Liver (tissue), 9 donors: ENCODE measurements around the gene DOCK1. TPM values are rescaled to one million over a fixed set of nuclear protein-coding genes. Genes with fewer than 3 reads are reported as not detected.

ENCODE experiments used
- DNase-seq: peaks from one replicate; pipeline ENCODE4 v3.0.0-alpha.2; 2017; ENCODE audit warnings: low spot score
- H3K27ac ChIP-seq, 2 donors: one replicate each; pipeline ENCODE4 v1.7.0; 2013; ENCODE audit warnings: inconsistent platforms in 2 of 2, low read length in 2 of 2, control low read depth in 1 of 2, low read depth in 1 of 2, mild to moderate bottlenecking in 1 of 2
- H3K27me3 ChIP-seq, 4 donors: one replicate each; pipeline versions ENCODE4 v1.6.1 to v1.7.0; 2013; ENCODE audit warnings: low read length in 3 of 4, inconsistent platforms in 1 of 4, mild to moderate bottlenecking in 1 of 4, moderate library complexity in 1 of 4; ENCODE audit not compliant: control insufficient read depth in 4 of 4, insufficient read depth in 4 of 4
- H3K36me3 ChIP-seq, 4 donors: one replicate each; pipeline versions ENCODE4 v1.6.1 to v1.7.0; 2013; ENCODE audit warnings: low read length in 3 of 4, mild to moderate bottlenecking in 3 of 4, low read depth in 1 of 4, moderate library complexity in 1 of 4; ENCODE audit not compliant: control insufficient read depth in 4 of 4, insufficient read depth in 3 of 4
- H3K4me1 ChIP-seq, 4 donors: one replicate each; pipeline versions ENCODE4 v1.6.1 to v1.7.0; 2013; ENCODE audit warnings: low read length in 3 of 4, mild to moderate bottlenecking in 3 of 4, moderate library complexity in 1 of 4; ENCODE audit not compliant: control insufficient read depth in 4 of 4, insufficient read depth in 4 of 4
- H3K4me3 ChIP-seq, 3 donors: one replicate each; pipeline versions ENCODE4 v1.6.1 to v1.7.0; 2013; ENCODE audit warnings: low read length in 3 of 3, control low read depth in 1 of 3, low read depth in 1 of 3, mild to moderate bottlenecking in 1 of 3
- H3K9ac ChIP-seq, 2 donors: one replicate each; pipeline ENCODE4 v1.7.0; 2013; ENCODE audit warnings: low read length in 2 of 2, mild to moderate bottlenecking in 2 of 2, moderate library complexity in 2 of 2, control low read depth in 1 of 2, low read depth in 1 of 2
- H3K9me3 ChIP-seq, 4 donors: one replicate each; pipeline versions ENCODE4 v1.6.1 to v1.7.0; 2013; ENCODE audit warnings: low read length in 3 of 4; ENCODE audit not compliant: control insufficient read depth in 4 of 4
- ATF3 ChIP-seq: IDR thresholded peaks from 2 replicates; pipeline ENCODE4 v1.6.1; 2016; ENCODE audit warnings: antibody characterized with exemption
- CTCF ChIP-seq: fragments of 150-350 bp; IDR thresholded peaks from 2 replicates; pipeline ENCODE4 v1.5.1; 2017; ENCODE audit warnings: improper control_type of control experiment, low read depth, low read length; ENCODE audit not compliant: missing input control
- EGR1 ChIP-seq, 2 donors: IDR thresholded peaks; 2 replicates each; pipeline ENCODE4 v1.6.1; 2016 to 2018; ENCODE audit warnings: antibody characterized with exemption in 2 of 2, low read depth in 2 of 2
- FOXA1 ChIP-seq: IDR thresholded peaks from 2 replicates; pipeline ENCODE4 v1.6.1; 2016; ENCODE audit warnings: antibody characterized with exemption
- FOXA2 ChIP-seq: IDR thresholded peaks from 2 replicates; pipeline ENCODE4 v1.6.1; 2016; ENCODE audit warnings: antibody characterized with exemption
- GABPA ChIP-seq, 2 donors: IDR thresholded peaks in 1 of 2; conservative IDR thresholded peaks in 1 of 2; 2 replicates each; pipeline ENCODE4 v1.6.1; 2016; ENCODE audit warnings: antibody characterized with exemption in 2 of 2, mild to moderate bottlenecking in 1 of 2, moderate library complexity in 1 of 2
- HNF4A ChIP-seq, 2 donors: conservative IDR thresholded peaks; 2 replicates each; pipeline ENCODE4 v1.6.1; 2016; ENCODE audit warnings: antibody characterized with exemption in 2 of 2, mild to moderate bottlenecking in 2 of 2
- HNF4G ChIP-seq: IDR thresholded peaks from 2 replicates; pipeline ENCODE4 v1.6.1; 2016; ENCODE audit warnings: antibody characterized with exemption
- JUND ChIP-seq, 2 donors: IDR thresholded peaks; 2 replicates each; pipeline ENCODE4 v1.6.1; 2016; ENCODE audit warnings: antibody characterized with exemption in 2 of 2
- MAX ChIP-seq: IDR thresholded peaks from 2 replicates; pipeline ENCODE4 v1.6.1; 2016; ENCODE audit warnings: antibody characterized with exemption
- NR2F2 ChIP-seq: IDR thresholded peaks from 2 replicates; pipeline ENCODE4 v1.6.1; 2016; ENCODE audit warnings: antibody characterized with exemption
- RAD21 ChIP-seq, 2 donors: IDR thresholded peaks; 2 replicates each; pipeline ENCODE4 v1.6.1; 2016; ENCODE audit warnings: antibody characterized with exemption in 2 of 2, mild to moderate bottlenecking in 2 of 2
- REST ChIP-seq: IDR thresholded peaks from 2 replicates; pipeline ENCODE4 v1.6.1; 2016; ENCODE audit warnings: antibody characterized with exemption, mild to moderate bottlenecking
- RXRA ChIP-seq, 2 donors: IDR thresholded peaks; 2 replicates each; pipeline ENCODE4 v1.6.1; 2017 to 2018; ENCODE audit warnings: antibody characterized with exemption in 2 of 2, mild to moderate bottlenecking in 1 of 2
- SP1 ChIP-seq: IDR thresholded peaks from 2 replicates; pipeline ENCODE4 v1.6.1; 2018; ENCODE audit warnings: antibody characterized with exemption, mild to moderate bottlenecking
- YY1 ChIP-seq: IDR thresholded peaks from 2 replicates; pipeline ENCODE4 v1.6.1; 2016; ENCODE audit warnings: antibody characterized with exemption, mild to moderate bottlenecking
- ZBTB33 ChIP-seq: IDR thresholded peaks from 2 replicates; pipeline ENCODE4 v1.6.1; 2016; ENCODE audit warnings: antibody characterized with exemption
- WGBS: extraction: QIAGEN DNeasy Blood & Tissue Kit; methylation state at CpG from one replicate; pipeline ENCODE4 v1.1.7; 2013; 5-methylcytosine and 5-hydroxymethylcytosine counted together
- polyA plus RNA-seq, 2 donors: library from polyadenylated mRNA; stranded (reverse) in 1 of 2; unstranded in 1 of 2; fragments of 200-250 nt in 1 of 2; fragments of >200 nt in 1 of 2; fragmentation: Nextera tagmentation in 1 of 2; extraction: Ambion mirVana in 1 of 2; gene quantifications; one replicate each; pipeline versions ENCODE4 v1.2.1 to v1.2.3, GENCODE V29; 2013 to 2015
- total RNA-seq, 2 donors: library from RNA; depleted of rRNA; stranded (reverse); fragments of >200 nt; gene quantifications; one replicate each; pipeline ENCODE4 v1.2.3, GENCODE V29; 2014
- donor health status: healthy.
- donor health status: healthy.
- donor health status: healthy.
- donor health status: healthy.
- donor health status: healthy.

DOCK1 gene
- total and polyA plus RNA-seq, 4 donors = 3.8 to 28.8 (median 9.1) TPM

GRCh38 chr10:127197154-127197432 lies 291.9 kb downstream of the DOCK1 start:
- no peak overlapping the region for H3K9ac ChIP-seq
- H3K4me1 ChIP-seq = peaks cover 13 to 19% (median 17%) of the 10 kb centered on the region in 4 donors
- H3K36me3 ChIP-seq = no peaks in the 10 kb centered on the region
- TF ChIP-seq YY1 (no peak), EGR1 (IDR thresholded peaks at IDR 0.05; ENCODE audit: low read depth in 2 of 2) (no peak), SP1 (no peak), HNF4G (no peak), FOXA1 (no peak), RAD21 (IDR thresholded peaks at IDR 0.05) (no peak), MAX (no peak), ATF3 (no peak), GABPA (IDR thresholded peaks at IDR 0.05 in 1 of 2, conservative IDR thresholded peaks at IDR 0.05 in 1 of 2) (no peak), NR2F2 (no peak), RXRA (IDR thresholded peaks at IDR 0.05) (no peak), ZBTB33 (no peak), REST (no peak), HNF4A (conservative IDR thresholded peaks at IDR 0.05) (no peak), JUND (IDR thresholded peaks at IDR 0.05) (no peak), FOXA2 (no peak)
- no peak overlapping the region for H3K4me3 ChIP-seq
- H3K27ac ChIP-seq = no peak overlapping the region
- 85% methylated on average over 5 of the region's 5 CpGs for WGBS
- H3K9me3 ChIP-seq = no peaks in the 10 kb centered on the region
- peaks cover 0 to 5% (median 0%) of the 10 kb centered on the region in 4 donors for H3K27me3 ChIP-seq
- DNase-seq = no peak

- H3K27ac ChIP-seq = no peak overlapping the region
- DNase-seq = no peak
- no peak overlapping the region for H3K4me3 ChIP-seq
- H3K36me3 ChIP-seq = no peaks in the 10 kb centered on the region
- no peak overlapping the region for H3K9ac ChIP-seq
- peaks cover 13 to 19% (median 17%) of the 10 kb centered on the region in 4 donors for H3K4me1 ChIP-seq
- 95% methylated on average over 5 of the region's 5 CpGs for WGBS
- H3K9me3 ChIP-seq = no peaks in the 10 kb centered on the region
- H3K27me3 ChIP-seq = peaks cover 0 to 5% (median 0%) of the 10 kb centered on the region in 4 donors
- no peak for TF ChIP-seq EGR1 (IDR thresholded peaks at IDR 0.05; ENCODE audit: low read depth in 2 of 2)
- TF ChIP-seq HNF4A (conservative IDR thresholded peaks at IDR 0.05) = no peak
- TF ChIP-seq NR2F2 = no peak
- TF ChIP-seq RAD21 (IDR thresholded peaks at IDR 0.05) = no peak
- TF ChIP-seq ATF3 = no peak
- TF ChIP-seq ZBTB33 = no peak
- no peak for TF ChIP-seq GABPA (IDR thresholded peaks at IDR 0.05 in 1 of 2, conservative IDR thresholded peaks at IDR 0.05 in 1 of 2)
- TF ChIP-seq MAX = no peak
- no peak for TF ChIP-seq JUND (IDR thresholded peaks at IDR 0.05)
- no peak for TF ChIP-seq SP1
- no peak for TF ChIP-seq FOXA1
- no peak for TF ChIP-seq CTCF
- no peak for TF ChIP-seq YY1
- no peak for TF ChIP-seq REST
- no peak for TF ChIP-seq HNF4G
- TF ChIP-seq RXRA (IDR thresholded peaks at IDR 0.05) = no peak
Measured at GRCh38 chr10:127198307-127198706, 293.1 kb downstream of the DOCK1 start.
